WTC11 (cell line): ENCODE data around the gene SORL1. TPM values are rescaled to one million over a fixed set of nuclear protein-coding genes. Genes with fewer than 3 reads are reported as not detected.
A peak's percentile ranks its signal among the peaks of the same experiment; 100 is the strongest.

Experiments used
- ATAC-seq: fragments of 200-7000 bp; cut with Tn5 transposase; 2 replicates; pipeline ENCODE4 v1.10.0; 2021; ENCODE audit warnings: mild to moderate bottlenecking, moderate library complexity
- CTCF ChIA-PET: fragments of 300-600 bp; sonication (Branson Sonifier 250); formaldehyde crosslinking; loops from one replicate; lab custom pipeline; 2021; ENCODE audit warnings: antibody characterized with exemption; lab: Charles Lee
- POLR2A ChIA-PET: fragments of 350-600 bp; sonication (Branson Sonifier 250); formaldehyde crosslinking; loops from one replicate; lab custom pipeline; 2021; ENCODE audit warnings: antibody characterized with exemption; lab: Charles Lee
- DNase-seq: peaks from one replicate; pipeline ENCODE4 v3.0.0; 2021; ENCODE audit warnings: low spot score
- H3K27ac Mint-ChIP-seq: 2 replicates; pipeline ENCODE4 v1.8.0; 2021; ENCODE audit warnings: mixed read lengths
- H3K27me3 Mint-ChIP-seq: 2 replicates; pipeline ENCODE4 v1.8.0; 2021; ENCODE audit warnings: low read depth, mild to moderate bottlenecking, moderate library complexity, mixed read lengths
- H3K36me3 Mint-ChIP-seq: 2 replicates; pipeline ENCODE4 v1.8.0; 2021; ENCODE audit warnings: mixed read lengths
- H3K4me1 Mint-ChIP-seq: 2 replicates; pipeline ENCODE4 v1.8.0; 2022; ENCODE audit warnings: mixed read lengths
- H3K4me3 Mint-ChIP-seq: 2 replicates; pipeline ENCODE4 v1.8.0; 2021; ENCODE audit warnings: mild to moderate bottlenecking, moderate library complexity, mixed read lengths
- H3K9me3 Mint-ChIP-seq: 2 replicates; pipeline ENCODE4 v1.8.0; 2021; ENCODE audit warnings: mixed read lengths
- AR ChIP-seq: fragments of 250-450 bp; sonication (Bioruptor Pico); IDR thresholded peaks from 2 replicates; pipeline ENCODE4 v1.9.0; 2021; ENCODE audit warnings: mild to moderate bottlenecking
- CTCF ChIP-seq: fragments of 200-600 bp; IDR thresholded peaks from 2 replicates; pipeline ENCODE4 v1.8.0; 2022; ENCODE audit warnings: antibody characterized with exemption
- EMX1 ChIP-seq: fragments of 250-450 bp; sonication (Bioruptor Pico); IDR thresholded peaks from 2 replicates; pipeline ENCODE4 v1.8.0; 2021; ENCODE audit warnings: mild to moderate bottlenecking
- GABPB1 ChIP-seq: sonication (generic); formaldehyde crosslinking; IDR thresholded peaks from 2 replicates; pipeline ENCODE4 v1.8.1; 2023; ENCODE audit warnings: mild to moderate bottlenecking, missing genetic modification reagents
- GTF2I ChIP-seq: fragments of 250-450 bp; sonication (Bioruptor Pico); conservative IDR thresholded peaks from 2 replicates; pipeline ENCODE4 v1.4.0; 2021; ENCODE audit warnings: mild to moderate bottlenecking
- HMGA2 ChIP-seq: fragments of 250-450 bp; sonication (Bioruptor Pico); IDR thresholded peaks from 2 replicates; pipeline ENCODE4 v1.4.0; 2021; ENCODE audit warnings: mild to moderate bottlenecking, moderate library complexity
- JAZF1 ChIP-seq: fragments of 250-450 bp; sonication (Bioruptor Pico); IDR thresholded peaks from 2 replicates; pipeline ENCODE4 v1.9.0; 2021; ENCODE audit warnings: moderate library complexity, mild to moderate bottlenecking, inconsistent platforms
- KAT7 ChIP-seq: sonication (generic); formaldehyde crosslinking; IDR thresholded peaks from 2 replicates; pipeline ENCODE4 v1.8.1; 2023; ENCODE audit warnings: missing genetic modification reagents, mild to moderate bottlenecking, borderline replicate concordance
- MXD4 ChIP-seq: fragments of 250-450 bp; sonication (Bioruptor Pico); IDR thresholded peaks from 2 replicates; pipeline ENCODE4 v1.8.0; 2021; ENCODE audit warnings: mild to moderate bottlenecking, moderate library complexity, borderline replicate concordance
- NR1H2 ChIP-seq: sonication (generic); formaldehyde crosslinking; IDR thresholded peaks from 2 replicates; pipeline ENCODE4 v1.9.0; 2021; ENCODE audit warnings: mild to moderate bottlenecking, moderate library complexity, missing genetic modification reagents
- NR3C1 ChIP-seq: sonication (generic); formaldehyde crosslinking; conservative IDR thresholded peaks from 2 replicates; pipeline ENCODE4 v1.8.1; 2023; ENCODE audit warnings: low read depth, mild to moderate bottlenecking, missing genetic modification reagents
- SMAD4 ChIP-seq: sonication (generic); formaldehyde crosslinking; IDR thresholded peaks from 2 replicates; pipeline ENCODE4 v1.8.0; 2022; ENCODE audit warnings: mild to moderate bottlenecking, missing genetic modification reagents
- TP53 ChIP-seq: sonication (generic); formaldehyde crosslinking; IDR thresholded peaks from 2 replicates; pipeline ENCODE4 v1.8.1; 2023; ENCODE audit warnings: mild to moderate bottlenecking, missing genetic modification reagents
- ZNF121 ChIP-seq: sonication (generic); formaldehyde crosslinking; IDR thresholded peaks from 2 replicates; pipeline ENCODE4 v1.8.0; 2023; ENCODE audit warnings: missing genetic modification reagents
- ZNF416 ChIP-seq: fragments of 250-450 bp; sonication (Bioruptor Pico); IDR thresholded peaks from 2 replicates; pipeline ENCODE4 v1.9.0; 2021; ENCODE audit warnings: mild to moderate bottlenecking, inconsistent platforms
- ZNF423 ChIP-seq: fragments of 250-450 bp; sonication (Bioruptor Pico); IDR thresholded peaks from 2 replicates; pipeline ENCODE4 v2.1.2; 2022; ENCODE audit warnings: mild to moderate bottlenecking, moderate library complexity
- ZSCAN18 ChIP-seq: fragments of 250-450 bp; sonication (Bioruptor Pico); IDR thresholded peaks from 2 replicates; pipeline ENCODE4 v2.1.2; 2022; ENCODE audit warnings: mild to moderate bottlenecking, moderate library complexity
- total RNA-seq: library from RNA; stranded (reverse); gene quantifications from 3 replicates; pipeline ENCODE4 v1.2.3, GENCODE V29; 2021
- TF ChIP-seq, protein P1 (sequence below): sonication (generic); formaldehyde crosslinking; IDR thresholded peaks from 2 replicates; pipeline ENCODE4 v1.8.1; 2022; ENCODE audit warnings: mild to moderate bottlenecking, moderate library complexity, missing genetic modification reagents
- TF ChIP-seq, protein P2 (sequence below): sonication (generic); formaldehyde crosslinking; IDR thresholded peaks from 2 replicates; pipeline ENCODE4 v1.8.0; 2022; ENCODE audit warnings: mild to moderate bottlenecking, missing genetic modification reagents

Gene SORL1
- total RNA-seq, 1 experiment from 2014 or later: 87.1 TPM

DNA sequence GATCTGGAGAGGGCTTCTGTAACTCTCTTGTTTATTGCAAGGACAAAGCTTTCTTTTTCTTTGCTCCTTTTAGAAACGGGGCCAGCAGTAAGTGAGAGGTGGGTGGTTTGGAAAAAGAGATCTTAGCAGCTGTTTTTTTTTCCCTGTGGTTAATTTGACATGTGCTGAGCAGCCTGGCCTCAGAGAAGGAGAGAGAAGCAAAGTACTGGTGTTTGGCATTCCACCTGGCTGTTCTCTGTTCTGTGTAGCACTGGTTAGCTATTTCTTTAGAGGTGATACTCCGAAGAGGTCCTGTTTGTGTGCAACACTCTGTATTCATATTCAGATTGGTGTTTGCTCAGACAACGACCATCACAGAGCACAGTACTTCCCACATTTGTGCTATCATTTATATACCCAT lies 81.5 kb downstream of the SORL1 start:
- TF ChIP-seq ZSCAN18 (CRISPR knock-in tag): no peak
- TF ChIP-seq, protein P1, sequence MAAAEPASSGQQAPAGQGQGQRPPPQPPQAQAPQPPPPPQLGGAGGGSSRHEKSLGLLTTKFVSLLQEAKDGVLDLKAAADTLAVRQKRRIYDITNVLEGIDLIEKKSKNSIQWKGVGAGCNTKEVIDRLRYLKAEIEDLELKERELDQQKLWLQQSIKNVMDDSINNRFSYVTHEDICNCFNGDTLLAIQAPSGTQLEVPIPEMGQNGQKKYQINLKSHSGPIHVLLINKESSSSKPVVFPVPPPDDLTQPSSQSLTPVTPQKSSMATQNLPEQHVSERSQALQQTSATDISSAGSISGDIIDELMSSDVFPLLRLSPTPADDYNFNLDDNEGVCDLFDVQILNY (CRISPR knock-in tag): no peak
- H3K27ac Mint-ChIP-seq: peak overlapping the region; percentile 86; the same call in 1 of the 2 replicates
- peaks cover 54% of the 10 kb centered on the region for H3K36me3 Mint-ChIP-seq
- H3K4me1 Mint-ChIP-seq: peaks cover 7% of the 10 kb centered on the region
- H3K4me3 Mint-ChIP-seq: no peak overlapping the region
- H3K9me3 Mint-ChIP-seq: peaks cover 17% of the 10 kb centered on the region
- no peak for DNase-seq
- no peaks in the 10 kb centered on the region for H3K27me3 Mint-ChIP-seq
- no peak; the same call in 1 of the 2 replicates for ATAC-seq
- CTCF ChIA-PET: interaction anchor here (0.6 kb wide), 1 partner anchor 47 kb away, joined by 3 read pairs; no protein-coding TSS in a partner anchor
- POLR2A ChIA-PET: no interaction called here

- Mint-ChIP-seq H3K27ac (peak overlapping the region; percentile 37; the same call in 1 of the 2 replicates), H3K4me1 (peaks cover 7% of the 10 kb centered on the region), H3K9me3 (peaks cover 13% of the 10 kb centered on the region), H3K27me3 (no peaks in the 10 kb centered on the region), H3K36me3 (peaks cover 48% of the 10 kb centered on the region), H3K4me3 (no peak overlapping the region)
- ChIA-PET CTCF (interaction anchor here (0.6 kb wide), 1 partner anchor 88 kb away, joined by 3 read pairs; no protein-coding TSS in a partner anchor), POLR2A (no interaction called here)
- no peak for TF ChIP-seq HMGA2 (CRISPR knock-in tag)
- TF ChIP-seq CTCF: no peak
- no peak for TF ChIP-seq MXD4 (CRISPR knock-in tag)
- TF ChIP-seq, protein P2, sequence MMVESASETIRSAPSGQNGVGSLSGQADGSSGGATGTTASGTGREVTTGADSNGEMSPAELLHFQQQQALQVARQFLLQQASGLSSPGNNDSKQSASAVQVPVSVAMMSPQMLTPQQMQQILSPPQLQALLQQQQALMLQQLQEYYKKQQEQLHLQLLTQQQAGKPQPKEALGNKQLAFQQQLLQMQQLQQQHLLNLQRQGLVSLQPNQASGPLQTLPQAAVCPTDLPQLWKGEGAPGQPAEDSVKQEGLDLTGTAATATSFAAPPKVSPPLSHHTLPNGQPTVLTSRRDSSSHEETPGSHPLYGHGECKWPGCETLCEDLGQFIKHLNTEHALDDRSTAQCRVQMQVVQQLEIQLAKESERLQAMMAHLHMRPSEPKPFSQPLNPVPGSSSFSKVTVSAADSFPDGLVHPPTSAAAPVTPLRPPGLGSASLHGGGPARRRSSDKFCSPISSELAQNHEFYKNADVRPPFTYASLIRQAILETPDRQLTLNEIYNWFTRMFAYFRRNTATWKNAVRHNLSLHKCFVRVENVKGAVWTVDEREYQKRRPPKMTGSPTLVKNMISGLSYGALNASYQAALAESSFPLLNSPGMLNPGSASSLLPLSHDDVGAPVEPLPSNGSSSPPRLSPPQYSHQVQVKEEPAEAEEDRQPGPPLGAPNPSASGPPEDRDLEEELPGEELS (CRISPR knock-in tag): no peak
- TF ChIP-seq ZNF121 (CRISPR knock-in tag): no peak
- TF ChIP-seq ZNF416 (CRISPR knock-in tag): no peak
- no peak for TF ChIP-seq KAT7
- no peak for TF ChIP-seq GABPB1 (CRISPR knock-in tag)
- TF ChIP-seq GTF2I (CRISPR knock-in tag): no peak
- TF ChIP-seq ZNF423 (CRISPR knock-in tag): no peak
- TF ChIP-seq JAZF1 (CRISPR knock-in tag): no peak
- no peak for TF ChIP-seq EMX1 (CRISPR knock-in tag)
- TF ChIP-seq AR: no peak
- TF ChIP-seq, protein P1 (CRISPR knock-in tag): no peak
- no peak for TF ChIP-seq NR3C1
- no peak for TF ChIP-seq SMAD4 (CRISPR knock-in tag)
- no peak for TF ChIP-seq TP53 (CRISPR knock-in tag)
- TF ChIP-seq NR1H2: no peak
- ATAC-seq (no peak), DNase-seq (no peak)
These were observed 82.3 kb downstream of the SORL1 start for GRCh38 chr11:121534131-121535093.
